Activated CD8-positive, alpha-beta memory T cell treated with anti-CD3 and anti-CD28 coated beads for 24 hours (primary cell): ENCODE measurements around the gene IGF2BP1.
"Not testable (repeated sequence)": the region's sequence is repeated elsewhere in the genome, so short reads cannot be mapped to it uniquely, and the experiment has no call there.

Experiments
- DNase-seq: peaks from one replicate; pipeline ENCODE4 v3.0.0-alpha.2; 2020

IGF2BP1 gene

DNA sequence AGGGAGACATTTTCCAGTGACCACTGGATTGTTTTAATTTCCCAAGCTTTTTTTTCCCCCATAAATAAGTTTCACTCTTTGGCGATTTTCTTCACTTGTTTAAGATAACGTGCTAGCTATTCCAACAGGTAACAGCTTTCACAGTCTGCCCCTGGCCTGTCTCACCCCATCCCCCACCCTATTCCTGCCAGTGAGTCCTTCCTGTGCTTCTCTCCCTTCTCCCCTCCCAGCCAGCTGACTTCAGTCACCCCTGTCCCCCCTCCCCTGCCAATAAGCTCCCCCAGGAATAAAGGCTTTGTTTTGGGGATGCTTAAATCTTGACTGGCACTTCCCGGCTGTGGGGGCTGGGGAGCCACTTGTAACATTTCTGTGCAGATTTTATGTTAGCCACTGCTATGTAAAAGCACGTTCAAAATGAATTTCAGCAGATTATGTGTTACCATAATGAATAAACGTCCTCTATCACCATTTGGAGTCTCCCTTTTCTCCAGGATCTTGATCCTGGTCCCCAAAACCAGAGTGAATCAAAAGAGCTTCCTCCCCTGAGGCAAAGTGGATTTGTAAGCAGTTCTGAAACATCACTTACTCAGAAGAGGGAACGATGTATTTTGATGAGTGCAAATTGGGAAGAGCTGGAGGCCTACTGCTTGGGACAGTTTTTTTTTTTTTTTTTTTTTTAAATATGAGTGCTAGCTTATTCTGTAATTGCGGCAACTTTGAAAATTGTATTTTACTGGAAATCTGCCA, 58.2 kb downstream of the IGF2BP1 start:
- no peak for DNase-seq

DNA sequence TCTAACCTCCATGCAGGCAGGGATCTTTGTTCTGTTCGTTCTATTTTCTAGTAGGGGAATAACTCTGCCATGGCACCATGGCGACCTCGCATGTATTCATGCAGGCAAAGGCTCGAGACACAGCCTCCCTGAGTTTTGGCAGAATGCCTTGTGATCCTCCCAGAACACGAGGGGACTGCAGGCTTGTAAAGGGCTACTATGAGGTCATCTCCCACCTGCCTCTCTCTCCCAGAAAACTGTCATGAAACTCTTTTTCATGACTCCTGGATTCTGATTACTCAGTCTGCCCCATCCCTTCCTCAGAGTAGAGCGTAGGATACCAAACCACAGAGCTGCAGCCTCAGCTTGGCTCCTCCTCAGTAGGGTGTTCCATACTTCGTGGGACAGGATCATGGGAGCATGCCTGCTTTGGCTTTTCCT, 64.3 kb downstream of the IGF2BP1 start:
- no peak for DNase-seq

DNA sequence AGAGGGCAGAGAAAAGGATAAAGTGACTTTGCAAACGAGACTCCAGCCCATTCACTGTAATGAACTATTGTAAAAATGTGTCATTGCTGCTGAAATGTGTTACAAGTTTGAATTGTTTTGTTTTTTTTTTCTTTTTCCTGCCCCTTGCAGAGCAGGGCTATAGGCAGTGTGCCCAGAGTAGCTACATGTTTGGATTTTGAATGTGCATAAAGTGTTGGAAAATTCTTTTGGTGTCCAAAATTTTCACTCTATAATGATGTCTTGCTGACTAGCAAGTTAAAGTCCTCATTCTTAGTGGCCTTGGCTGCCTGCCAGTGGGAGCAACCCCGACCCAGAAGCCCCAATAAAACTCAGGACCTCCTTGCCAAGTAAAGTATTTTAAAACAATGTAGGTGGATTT, 66.5 kb downstream of the IGF2BP1 start:
- no peak for DNase-seq

GRCh38 chr17:49067163-49067562, 70.0 kb downstream of the IGF2BP1 start:
- no peak for DNase-seq

- DNase-seq = no peak
Measured at GRCh38 chr17:49069585-49070273, 72.5 kb downstream of the IGF2BP1 start.

- no peak for DNase-seq
Measured at GRCh38 chr17:49071106-49071505, 73.9 kb downstream of the IGF2BP1 start.

DNA sequence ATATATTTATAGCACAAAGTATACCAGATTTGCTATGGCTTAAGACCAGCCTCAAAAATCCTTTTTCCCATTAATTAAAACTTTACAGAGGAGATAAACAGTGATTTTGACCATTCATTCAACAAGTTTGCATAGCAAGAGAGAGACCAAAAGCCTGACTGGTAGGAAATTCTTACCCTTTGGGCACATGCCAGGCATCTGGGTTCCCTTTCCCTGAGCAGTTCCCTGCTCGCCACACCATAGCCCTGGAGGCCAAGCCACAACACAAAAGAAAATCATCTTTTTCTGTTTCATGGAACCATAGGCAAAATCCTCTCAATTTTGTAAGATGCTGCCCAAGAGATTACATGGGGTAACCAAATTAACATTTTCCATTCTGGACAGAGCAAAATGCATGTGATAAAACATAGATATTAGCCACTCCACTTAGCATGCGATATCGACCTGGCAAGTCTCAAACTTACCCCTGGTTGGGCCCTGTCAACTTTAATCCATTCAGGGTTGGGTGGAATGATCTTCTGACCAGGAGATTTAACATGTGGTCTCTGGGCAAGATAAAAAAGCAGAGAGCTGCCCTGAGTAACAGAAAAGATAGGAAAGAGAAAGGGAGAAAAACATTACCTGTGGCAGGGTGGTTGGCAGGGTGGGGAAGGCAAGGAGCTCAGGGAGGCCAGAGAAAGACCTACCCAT, 77.8 kb downstream of the IGF2BP1 start:
- no peak for DNase-seq

- DNase-seq = no peak
Measured at GRCh38 chr17:49076573-49077384, 79.6 kb downstream of the IGF2BP1 start.

DNA sequence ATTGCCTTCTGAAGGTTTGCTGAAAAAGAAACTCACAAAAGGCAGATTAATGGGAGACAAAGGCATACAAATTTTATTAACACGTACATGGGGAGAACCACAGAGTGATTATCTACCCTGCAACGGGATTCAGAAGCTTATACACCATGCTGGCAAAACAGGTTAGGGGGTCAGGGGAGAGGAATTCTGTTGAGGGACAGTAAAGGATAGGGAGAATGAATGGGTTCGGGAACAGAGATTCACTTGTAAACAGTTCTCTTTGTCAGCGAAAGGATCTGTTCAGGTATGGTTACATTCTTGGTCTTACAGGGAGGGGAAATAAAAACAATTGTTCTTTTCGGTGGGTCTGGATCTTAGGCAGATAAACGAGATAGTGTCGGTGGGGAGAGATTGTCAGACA, 81.1 kb downstream of the IGF2BP1 start:
- DNase-seq = no peak

GRCh38 chr17:49079840-49080663, 82.9 kb downstream of the IGF2BP1 start:
- DNase-seq = no peak

DNA sequence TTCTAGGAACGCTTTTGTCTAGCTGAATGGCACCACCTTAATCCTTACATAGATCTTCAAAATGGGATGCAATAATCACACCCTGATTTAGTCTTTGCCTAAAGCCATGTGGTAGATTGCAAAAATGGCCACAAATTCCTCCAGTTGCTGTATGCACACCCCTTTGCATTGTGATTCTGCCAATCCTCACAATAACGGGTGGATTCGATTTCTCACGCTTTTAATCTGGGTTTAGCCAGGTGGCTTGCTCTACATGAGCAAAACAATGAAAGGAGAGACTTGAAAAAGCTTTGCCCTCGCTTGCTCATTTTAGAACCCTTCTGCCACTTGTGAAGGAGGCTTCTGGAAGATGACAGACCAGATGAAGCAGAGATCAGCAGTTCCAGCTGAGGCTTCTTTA, 85.0 kb downstream of the IGF2BP1 start:
- no peak for DNase-seq

DNA sequence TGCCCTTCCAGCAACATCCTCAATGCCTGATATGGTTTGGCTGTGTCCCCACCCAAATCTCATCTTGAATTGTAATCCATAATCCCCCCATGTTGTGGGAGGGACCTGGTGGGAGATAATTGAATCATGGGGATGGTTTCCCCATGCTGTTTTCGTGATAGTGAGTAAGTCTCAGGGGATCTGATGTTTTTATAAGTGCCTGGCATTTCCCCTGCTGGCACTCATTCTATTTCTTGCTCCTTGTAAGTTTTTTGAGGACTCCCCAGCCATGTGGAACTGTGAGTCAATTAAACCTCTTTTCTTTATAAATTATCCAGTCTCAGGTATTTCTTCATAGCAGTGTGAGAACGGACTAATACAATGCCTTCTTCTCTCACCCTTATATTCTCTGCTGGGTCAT, 87.9 kb downstream of the IGF2BP1 start:
- not testable (repeated sequence) for DNase-seq

DNA sequence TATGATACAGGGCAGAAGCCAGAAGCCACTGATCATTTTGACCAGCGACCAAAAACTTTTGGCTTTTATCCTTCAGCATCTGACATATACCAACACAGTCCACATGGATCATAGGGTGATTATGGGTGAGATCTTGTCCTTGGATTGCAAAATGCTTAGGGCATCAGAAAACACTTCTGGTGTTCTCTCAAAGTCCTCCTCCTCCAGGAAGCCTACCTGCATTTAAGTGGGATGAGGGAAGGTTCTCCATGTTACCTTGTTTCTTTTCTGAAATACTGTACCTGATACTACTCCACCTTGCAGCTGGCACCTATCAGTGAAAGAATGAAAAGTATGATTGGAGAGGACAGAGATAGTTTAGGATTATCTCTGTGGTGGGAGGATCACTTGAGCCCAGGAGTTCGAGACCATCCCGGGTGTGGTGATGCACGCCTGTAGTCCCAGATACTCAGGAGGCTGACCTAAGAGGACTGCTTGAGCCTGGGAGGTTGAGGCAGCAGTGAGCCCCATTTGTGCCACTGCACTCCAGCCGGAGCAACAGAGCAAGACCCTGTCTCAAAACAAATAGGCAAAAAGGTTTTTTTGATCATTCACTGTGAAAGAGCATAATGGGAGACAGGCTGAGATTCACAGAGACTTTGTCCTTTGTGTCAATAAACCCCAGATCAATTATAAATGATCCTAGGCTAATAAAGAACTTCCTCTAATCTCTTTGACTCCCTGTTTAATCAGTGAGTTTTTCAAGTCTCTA, 88.6 kb downstream of the IGF2BP1 start:
- DNase-seq = no peak

DNA sequence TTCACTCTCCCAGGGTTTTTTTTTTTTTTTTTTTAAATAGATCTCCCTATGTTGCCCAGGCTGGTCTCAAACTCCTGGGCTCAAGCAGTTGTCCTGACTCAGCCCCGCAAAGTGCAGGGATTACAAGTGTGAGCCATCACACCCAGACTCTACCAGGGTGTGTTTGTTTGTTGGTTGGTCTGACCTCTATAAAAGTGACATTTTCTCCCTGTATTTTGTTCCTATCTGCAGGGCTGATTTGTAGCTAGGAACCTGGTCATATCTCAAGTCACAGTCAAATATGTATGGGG, 89.1 kb downstream of the IGF2BP1 start:
- no peak for DNase-seq

GRCh38 chr17:49086649-49087048, 89.5 kb downstream of the IGF2BP1 start:
- no peak for DNase-seq

DNA sequence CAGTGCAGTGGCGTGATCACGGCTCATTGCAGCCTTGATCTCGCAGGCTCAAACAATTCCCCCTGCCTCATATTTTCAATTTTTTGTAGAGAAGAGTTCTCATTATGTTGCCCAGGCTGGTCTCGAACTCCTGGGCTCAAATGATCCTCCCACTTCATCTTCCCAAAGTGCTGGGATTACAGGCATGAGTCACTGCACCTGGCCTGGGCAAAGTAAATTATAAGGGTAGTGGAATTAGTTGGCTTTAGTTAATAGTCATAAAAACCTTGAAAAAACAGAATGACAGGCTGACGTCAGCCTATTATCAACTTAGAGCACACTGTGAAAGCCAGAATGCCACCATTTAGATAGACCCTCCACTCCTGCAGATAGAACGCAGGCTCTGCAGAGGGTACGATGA, 91.9 kb downstream of the IGF2BP1 start:
- DNase-seq = no peak

DNA sequence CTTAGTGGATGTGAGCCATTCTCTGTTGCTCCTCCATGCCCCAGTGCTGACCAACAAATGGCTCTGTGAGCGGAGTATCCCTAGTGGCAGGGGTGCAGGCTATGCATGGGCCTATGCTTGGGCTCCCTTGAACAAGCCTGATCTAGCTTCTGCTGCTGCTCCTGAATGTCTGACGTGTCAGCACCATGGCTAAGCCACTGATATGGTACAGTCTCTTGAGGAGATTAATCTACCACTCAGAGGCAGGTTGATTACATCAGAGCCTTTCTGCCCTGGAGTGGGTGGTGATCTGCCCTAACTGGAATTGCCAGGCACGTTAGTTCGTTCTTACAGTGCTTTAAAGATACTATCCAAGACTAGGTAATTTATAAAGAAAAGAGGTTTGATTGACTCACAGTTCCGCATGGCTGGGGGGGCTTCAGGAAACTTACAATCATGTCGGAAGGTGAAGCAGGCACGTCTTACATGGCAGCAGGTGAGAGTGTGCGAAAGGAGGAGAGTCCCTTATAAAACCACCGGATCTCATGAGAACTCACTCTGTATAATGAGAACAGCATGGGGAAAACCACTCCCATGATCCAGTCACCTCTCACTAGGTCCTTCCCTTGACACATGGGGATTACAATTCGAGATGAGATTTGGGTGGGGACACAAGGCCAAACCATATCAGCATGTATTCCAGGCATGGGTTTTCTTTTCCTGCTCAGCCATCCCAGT, 93.9 kb downstream of the IGF2BP1 start:
- DNase-seq = no peak

GRCh38 chr17:49093131-49093530, 95.9 kb downstream of the IGF2BP1 start:
- DNase-seq = no peak

DNA sequence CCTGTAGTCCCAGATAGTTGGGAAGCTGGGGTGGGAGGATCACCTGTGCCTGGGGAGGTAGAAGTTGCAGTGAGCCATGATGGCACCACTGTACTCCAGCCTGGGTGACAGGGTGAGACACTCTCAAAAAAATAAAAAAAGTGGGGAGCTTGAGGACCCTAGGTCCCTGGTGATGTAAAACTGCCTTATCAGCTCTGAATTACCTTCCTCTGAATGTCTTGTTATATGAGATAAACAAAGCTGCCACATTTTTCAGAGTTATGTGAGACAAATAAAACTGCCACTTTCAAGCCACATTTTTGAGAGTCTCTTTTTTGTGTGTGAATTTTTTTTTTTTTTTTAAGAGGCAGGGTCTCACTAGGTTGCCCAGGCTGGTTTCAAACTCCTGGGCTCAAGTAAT, 103.4 kb downstream of the IGF2BP1 start:
- DNase-seq = no peak

DNA sequence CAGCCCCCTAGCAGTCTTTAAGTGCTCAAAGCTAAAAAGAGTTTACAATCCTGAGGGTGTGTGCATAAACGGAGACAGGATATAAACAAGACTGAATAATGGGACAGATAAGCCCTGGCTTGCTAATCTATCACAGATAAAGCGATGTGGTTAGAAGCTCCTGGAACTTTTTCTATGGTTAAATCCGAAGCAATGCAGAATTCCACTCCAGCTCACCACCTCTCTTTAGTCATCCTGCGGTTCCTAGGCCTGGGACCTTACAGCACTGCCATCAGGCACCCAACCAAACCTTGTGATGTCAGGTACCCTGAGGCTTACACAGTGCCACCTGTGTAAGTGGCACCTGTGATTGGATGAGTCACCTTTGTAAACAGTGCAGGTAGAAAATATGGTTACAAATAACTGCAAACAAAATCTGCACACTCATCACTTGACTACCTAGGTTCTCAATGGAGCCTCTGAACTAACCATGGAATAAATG, 103.9 kb downstream of the IGF2BP1 start:
- no peak for DNase-seq

DNA sequence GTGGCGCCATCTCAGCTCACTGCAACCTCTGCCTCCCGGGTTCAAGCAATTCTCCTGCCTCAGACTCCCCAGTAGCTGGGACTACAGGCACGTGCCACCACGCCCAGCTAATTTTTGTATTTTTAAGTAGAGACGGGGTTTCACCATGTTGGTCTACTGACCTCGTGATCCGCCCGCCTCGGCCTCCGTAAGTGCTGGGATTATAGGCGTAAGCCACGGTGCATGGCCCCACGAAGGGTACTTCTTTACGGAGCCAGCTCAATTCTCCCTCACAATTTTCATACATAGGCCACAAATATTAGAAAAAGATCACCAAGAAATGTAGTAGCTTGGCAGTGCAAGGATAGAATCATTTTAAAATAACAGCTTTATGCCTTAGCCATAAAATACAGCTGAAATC, 106.2 kb downstream of the IGF2BP1 start:
- DNase-seq = not testable (repeated sequence)
